Peyer's patch (tissue), 4 donors: ENCODE results near the gene KDSR.

Experiments
- POLR2A ChIP-seq, 2 donors: fragments of 450-650 bp; IDR thresholded peaks; one replicate each; pipeline ENCODE4 v1.5.1; 2017; ENCODE audit warnings: antibody characterized with exemption in 2 of 2, mild to moderate bottlenecking in 2 of 2, moderate library complexity in 2 of 2
- TF ChIP-seq, protein P1 (sequence below), 6 experiments: fragments of 450-650 bp in 4 of 6; fragments of 200-600 bp in 2 of 6; sonication (generic) in 1 of 6; IDR thresholded peaks; one replicate each; pipeline ENCODE4 v1.5.1; 2017 to 2019; ENCODE audit warnings: antibody characterized with exemption in 6 of 6, mild to moderate bottlenecking in 3 of 6, moderate library complexity in 1 of 6

DNA sequence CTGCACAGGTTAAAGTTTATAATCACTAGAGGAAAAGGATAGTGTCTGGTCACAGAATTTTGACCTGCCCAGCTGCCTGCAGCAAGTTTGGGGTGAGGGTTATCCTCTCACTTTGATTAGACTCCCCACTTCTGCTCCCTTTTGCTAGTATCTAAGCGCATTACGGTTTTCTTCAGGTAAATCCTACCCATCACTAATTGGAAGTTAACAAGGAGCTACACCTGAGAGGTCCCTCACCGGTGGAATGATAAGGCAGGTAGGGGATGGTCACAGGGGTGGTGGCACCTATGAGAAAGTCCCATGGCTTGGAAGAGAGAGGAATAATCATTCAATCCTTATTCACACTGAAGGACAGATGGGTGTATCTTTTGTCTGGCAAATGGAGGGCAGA is 55.0 kb downstream of the KDSR start:
- TF ChIP-seq, protein P1, sequence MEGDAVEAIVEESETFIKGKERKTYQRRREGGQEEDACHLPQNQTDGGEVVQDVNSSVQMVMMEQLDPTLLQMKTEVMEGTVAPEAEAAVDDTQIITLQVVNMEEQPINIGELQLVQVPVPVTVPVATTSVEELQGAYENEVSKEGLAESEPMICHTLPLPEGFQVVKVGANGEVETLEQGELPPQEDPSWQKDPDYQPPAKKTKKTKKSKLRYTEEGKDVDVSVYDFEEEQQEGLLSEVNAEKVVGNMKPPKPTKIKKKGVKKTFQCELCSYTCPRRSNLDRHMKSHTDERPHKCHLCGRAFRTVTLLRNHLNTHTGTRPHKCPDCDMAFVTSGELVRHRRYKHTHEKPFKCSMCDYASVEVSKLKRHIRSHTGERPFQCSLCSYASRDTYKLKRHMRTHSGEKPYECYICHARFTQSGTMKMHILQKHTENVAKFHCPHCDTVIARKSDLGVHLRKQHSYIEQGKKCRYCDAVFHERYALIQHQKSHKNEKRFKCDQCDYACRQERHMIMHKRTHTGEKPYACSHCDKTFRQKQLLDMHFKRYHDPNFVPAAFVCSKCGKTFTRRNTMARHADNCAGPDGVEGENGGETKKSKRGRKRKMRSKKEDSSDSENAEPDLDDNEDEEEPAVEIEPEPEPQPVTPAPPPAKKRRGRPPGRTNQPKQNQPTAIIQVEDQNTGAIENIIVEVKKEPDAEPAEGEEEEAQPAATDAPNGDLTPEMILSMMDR (IDR thresholded peaks at IDR 0.05): no peak
- TF ChIP-seq POLR2A (IDR thresholded peaks at IDR 0.05): no peak
